ENCODE measurements around the gene PRKRA.

PRKRA gene

GRCh38 chr2:178473373-178473772, 22.4 kb upstream of the PRKRA start:
- TF ChIP-seq, protein P1, sequence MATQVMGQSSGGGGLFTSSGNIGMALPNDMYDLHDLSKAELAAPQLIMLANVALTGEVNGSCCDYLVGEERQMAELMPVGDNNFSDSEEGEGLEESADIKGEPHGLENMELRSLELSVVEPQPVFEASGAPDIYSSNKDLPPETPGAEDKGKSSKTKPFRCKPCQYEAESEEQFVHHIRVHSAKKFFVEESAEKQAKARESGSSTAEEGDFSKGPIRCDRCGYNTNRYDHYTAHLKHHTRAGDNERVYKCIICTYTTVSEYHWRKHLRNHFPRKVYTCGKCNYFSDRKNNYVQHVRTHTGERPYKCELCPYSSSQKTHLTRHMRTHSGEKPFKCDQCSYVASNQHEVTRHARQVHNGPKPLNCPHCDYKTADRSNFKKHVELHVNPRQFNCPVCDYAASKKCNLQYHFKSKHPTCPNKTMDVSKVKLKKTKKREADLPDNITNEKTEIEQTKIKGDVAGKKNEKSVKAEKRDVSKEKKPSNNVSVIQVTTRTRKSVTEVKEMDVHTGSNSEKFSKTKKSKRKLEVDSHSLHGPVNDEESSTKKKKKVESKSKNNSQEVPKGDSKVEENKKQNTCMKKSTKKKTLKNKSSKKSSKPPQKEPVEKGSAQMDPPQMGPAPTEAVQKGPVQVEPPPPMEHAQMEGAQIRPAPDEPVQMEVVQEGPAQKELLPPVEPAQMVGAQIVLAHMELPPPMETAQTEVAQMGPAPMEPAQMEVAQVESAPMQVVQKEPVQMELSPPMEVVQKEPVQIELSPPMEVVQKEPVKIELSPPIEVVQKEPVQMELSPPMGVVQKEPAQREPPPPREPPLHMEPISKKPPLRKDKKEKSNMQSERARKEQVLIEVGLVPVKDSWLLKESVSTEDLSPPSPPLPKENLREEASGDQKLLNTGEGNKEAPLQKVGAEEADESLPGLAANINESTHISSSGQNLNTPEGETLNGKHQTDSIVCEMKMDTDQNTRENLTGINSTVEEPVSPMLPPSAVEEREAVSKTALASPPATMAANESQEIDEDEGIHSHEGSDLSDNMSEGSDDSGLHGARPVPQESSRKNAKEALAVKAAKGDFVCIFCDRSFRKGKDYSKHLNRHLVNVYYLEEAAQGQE (IDR thresholded peaks at IDR 0.05; ENCODE audit: insufficient read depth in 1 of 2, low read depth in 2 of 2, low read length in 2 of 2), result no peak
- no peak for TF ChIP-seq TAF1 (IDR thresholded peaks at IDR 0.05; ENCODE audit: borderline replicate concordance, insufficient read depth, low read length)
- TF ChIP-seq POLR2AphosphoS5 (IDR thresholded peaks at IDR 0.05; ENCODE audit: low read depth, low read length), result no peak
- TF ChIP-seq FOXP2 (optimal IDR thresholded peaks at IDR 0.05; ENCODE audit: borderline replicate concordance, extremely low read depth, extremely low read length, insufficient read depth), result no peak
- no peak for TF ChIP-seq SIN3A (IDR thresholded peaks at IDR 0.05; ENCODE audit: borderline replicate concordance, insufficient read depth, low read length)

DNA sequence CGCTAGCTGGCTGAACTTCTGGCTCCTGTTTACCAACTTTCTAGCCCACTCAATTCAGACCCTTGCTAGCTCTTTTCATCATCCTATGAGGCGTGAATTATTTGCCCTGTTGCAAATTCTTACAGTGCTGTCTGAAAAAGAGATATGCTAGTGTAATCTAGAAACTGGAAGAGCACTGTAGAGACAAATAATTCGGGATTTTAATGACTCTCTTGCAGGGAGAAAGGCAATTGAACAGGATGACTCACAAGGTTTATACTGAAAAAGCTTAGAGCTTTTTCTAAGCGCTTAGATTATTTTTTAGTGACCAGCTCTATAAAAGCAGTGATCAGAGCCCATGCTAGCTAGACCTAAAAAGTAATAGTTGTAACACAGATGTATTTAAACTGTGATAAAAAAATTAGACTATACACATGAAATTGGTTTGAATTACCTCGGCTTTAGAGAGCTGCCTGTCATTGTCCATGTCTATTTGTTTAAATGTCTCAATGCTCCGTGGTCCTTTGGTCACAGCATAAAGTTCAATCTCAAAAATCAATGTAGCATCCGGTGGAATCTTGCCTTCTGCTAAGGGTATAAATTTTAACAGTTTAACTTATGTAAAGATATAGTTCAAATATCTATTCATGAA, 18.4 kb upstream of the PRKRA start:
- TF ChIP-seq POLR2AphosphoS5 (IDR thresholded peaks at IDR 0.05; ENCODE audit: low read depth, low read length) (no peak), SIN3A (IDR thresholded peaks at IDR 0.05; ENCODE audit: borderline replicate concordance, insufficient read depth, low read length) (no peak), FOXP2 (optimal IDR thresholded peaks at IDR 0.05; ENCODE audit: borderline replicate concordance, extremely low read depth, extremely low read length, insufficient read depth) (no peak), TAF1 (IDR thresholded peaks at IDR 0.05; ENCODE audit: borderline replicate concordance, insufficient read depth, low read length) (no peak)
- TF ChIP-seq, protein P1 (IDR thresholded peaks at IDR 0.05; ENCODE audit: insufficient read depth in 1 of 2, low read depth in 2 of 2, low read length in 2 of 2), result no peak

- TF ChIP-seq SIN3A (IDR thresholded peaks at IDR 0.05; ENCODE audit: borderline replicate concordance, insufficient read depth, low read length) (no peak), POLR2AphosphoS5 (IDR thresholded peaks at IDR 0.05; ENCODE audit: low read depth, low read length) (no peak), FOXP2 (optimal IDR thresholded peaks at IDR 0.05; ENCODE audit: borderline replicate concordance, extremely low read depth, extremely low read length, insufficient read depth) (no peak), TAF1 (IDR thresholded peaks at IDR 0.05; ENCODE audit: borderline replicate concordance, insufficient read depth, low read length) (no peak)
- TF ChIP-seq, protein P1 (IDR thresholded peaks at IDR 0.05; ENCODE audit: insufficient read depth in 1 of 2, low read depth in 2 of 2, low read length in 2 of 2), result no peak
Measured at GRCh38 chr2:178457390-178457886, 6.5 kb upstream of the PRKRA start.

- TF ChIP-seq, protein P1 (IDR thresholded peaks at IDR 0.05; ENCODE audit: insufficient read depth in 1 of 2, low read depth in 2 of 2, low read length in 2 of 2), result no peak
- TF ChIP-seq FOXP2 (optimal IDR thresholded peaks at IDR 0.05; ENCODE audit: borderline replicate concordance, extremely low read depth, extremely low read length, insufficient read depth) (no peak), SIN3A (IDR thresholded peaks at IDR 0.05; ENCODE audit: borderline replicate concordance, insufficient read depth, low read length) (no peak), TAF1 (IDR thresholded peaks at IDR 0.05; ENCODE audit: borderline replicate concordance, insufficient read depth, low read length) (no peak)
Measured at GRCh38 chr2:178455947-178456346, 5.0 kb upstream of the PRKRA start.
